Panc1 (cell line): ENCODE measurements around the gene EHBP1L1. TPM values are rescaled to one million over a fixed set of nuclear protein-coding genes. Genes with fewer than 3 reads are reported as not detected.

ENCODE experiments used
- ATAC-seq: fragments of 200-7000 bp; cut with Tn5 transposase; 2 replicates; pipeline ENCODE4 v1.9.1; 2020; ENCODE audit warnings: mild to moderate bottlenecking, moderate library complexity
- BruUV-seq: library from RNA; stranded (reverse); fragments of 400-500 nt; replicated peaks from 2 replicates; lab custom pipeline; 2021; lab: Mats Ljungman, UMichigan
- CTCF ChIA-PET: fragments of 300-600 bp; sonication (Branson Sonifier 250); formaldehyde crosslinking; loops from one replicate; lab custom pipeline; 2022; ENCODE audit warnings: antibody characterized with exemption; lab: Charles Lee
- POLR2A ChIA-PET: fragments of 300-600 bp; sonication (Branson Sonifier 250); formaldehyde crosslinking; loops from one replicate; lab custom pipeline; 2022; ENCODE audit warnings: antibody characterized with exemption; lab: Charles Lee
- DNase-seq: peaks from one replicate; pipeline ENCODE4 v3.0.0-alpha.2; 2010; ENCODE audit warnings: low read depth, low spot score
- H3K27ac ChIP-seq: 2 replicates; pipeline ENCODE4 v1.5.1; 2011; ENCODE audit warnings: mild to moderate bottlenecking, low read length, inconsistent platforms
- H3K27me3 ChIP-seq: fragments of 200-500 bp; sonication (Bioruptor generic); 2 replicates; pipeline ENCODE4 v1.6.0; 2014; ENCODE audit warnings: low read length, inconsistent platforms; ENCODE audit not compliant: control insufficient read depth, insufficient read depth
- H3K36me3 ChIP-seq: fragments of 200-500 bp; sonication (Bioruptor generic); 2 replicates; pipeline ENCODE4 v1.5.1; 2014; ENCODE audit warnings: inconsistent platforms, mild to moderate bottlenecking, low read length, moderate library complexity; ENCODE audit not compliant: control insufficient read depth, insufficient read depth
- H3K4me1 ChIP-seq: 2 replicates; pipeline ENCODE4 v1.5.1; 2011; ENCODE audit warnings: inconsistent platforms, mild to moderate bottlenecking, low read length, moderate library complexity; ENCODE audit not compliant: control insufficient read depth, insufficient read depth
- H3K4me3 ChIP-seq, 2 experiments: 2 replicates each; pipeline ENCODE4 v1.5.1; 2011 to 2012; ENCODE audit warnings: low read depth in 2 of 2, low read length in 2 of 2, mild to moderate bottlenecking in 2 of 2, inconsistent platforms in 1 of 2, moderate library complexity in 1 of 2
- H3K9me3 ChIP-seq: fragments of 200-500 bp; sonication (Bioruptor generic); 2 replicates; pipeline ENCODE4 v1.5.1; 2014; ENCODE audit warnings: low read depth, mild to moderate bottlenecking, inconsistent platforms, low read length, moderate library complexity; ENCODE audit not compliant: control insufficient read depth, insufficient read depth
- CTCF ChIP-seq: fragments of 450-650 bp; IDR thresholded peaks from 2 replicates; pipeline ENCODE4 v1.5.1; 2017; ENCODE audit warnings: mild to moderate bottlenecking
- POLR2AphosphoS5 ChIP-seq: IDR thresholded peaks from 2 replicates; pipeline ENCODE4 v1.6.1; 2012; ENCODE audit warnings: mild to moderate bottlenecking, low read depth, low read length, moderate library complexity
- REST ChIP-seq, 2 experiments: IDR thresholded peaks; 2 replicates each; pipeline ENCODE4 v1.6.1; 2011 to 2012; ENCODE audit warnings: low read depth in 2 of 2, control low read depth in 1 of 2, low read length in 1 of 2, mild to moderate bottlenecking in 1 of 2, moderate library complexity in 1 of 2; ENCODE audit not compliant: insufficient read depth in 1 of 2
- SIN3A ChIP-seq: IDR thresholded peaks from 2 replicates; pipeline ENCODE4 v1.6.1; 2012; ENCODE audit warnings: low read depth, mild to moderate bottlenecking, low read length, moderate library complexity, borderline replicate concordance; ENCODE audit not compliant: insufficient read depth
- TCF7L2 ChIP-seq: IDR thresholded peaks from 2 replicates; pipeline ENCODE4 v1.6.1; 2011; ENCODE audit warnings: mild to moderate bottlenecking, low read depth, low read length, inconsistent platforms
- in situ Hi-C: cut with HindIII; loops from 2 replicates; pipeline ENCODE4 v1.10.0; 2016; ENCODE audit warnings: low sequenced_read_pairs, low pct_unique_long_range_greater_than_20kb
- intact Hi-C: fragments of 100-400 bp; cut with micrococcal nuclease; formaldehyde crosslinking; loops from one replicate; pipeline ENCODE4 v1.10.0; 2022; ENCODE audit not compliant: unreplicated experiment
- total RNA-seq: library from RNA; stranded (reverse); gene quantifications from one replicate; pipeline ENCODE4 v1.2.1, GENCODE V29; 2021; ENCODE audit not compliant: unreplicated experiment

The EHBP1L1 gene
- total RNA-seq, 1 experiment from 2014 or later = 108 TPM

- Histone ChIP-seq H3K27me3 (no peaks in the 10 kb centered on the region), H3K27ac (peak overlapping the region; percentile 79), H3K4me3 (peak overlapping the region; percentile 64 to 68), H3K9me3 (no peaks in the 10 kb centered on the region), H3K4me1 (peaks cover 18% of the 10 kb centered on the region), H3K36me3 (peaks cover 2% of the 10 kb centered on the region; the same call in 1 of the 2 replicates)
- ATAC-seq = peak; percentile 79
- POLR2A ChIA-PET = interaction anchor here (0.6 to 0.9 kb wide), 2 partner anchors 61 to 116 kb away, joined by 3 read pairs; no protein-coding TSS in a partner anchor
- in situ Hi-C loops = no loop called here
- no peak for DNase-seq
- TF ChIP-seq CTCF (peak; percentile 35; the same call in 1 of the 2 replicates), REST (IDR thresholded peaks at IDR 0.05; ENCODE audit: insufficient read depth in 1 of 2, low read depth in 2 of 2, low read length in 1 of 2) (no peak), POLR2AphosphoS5 (no peak)
- CTCF ChIA-PET = interaction anchor here (0.7 to 2.7 kb wide), 7 partner anchors 10 to 53 kb away, joined by 3 to 22 read pairs (median 3); partner anchors contain the start of genes FAM89B and ZNRD2
- BruUV-seq = no TSS peak
- intact Hi-C loops = no loop called here
Measured at GRCh38 chr11:65539744-65540289, 36.0 kb upstream of the EHBP1L1 start.

GRCh38 chr11:65540290-65541092, 35.4 kb upstream of the EHBP1L1 start:
- in situ Hi-C loops (no loop called here), intact Hi-C loops (loop anchor here (1.0 kb wide), 1 partner anchor 32 kb away; the partner anchor contains the start of gene FAM89B)
- no peak for DNase-seq
- peak; percentile 83 for ATAC-seq
- Histone ChIP-seq H3K27ac (peak overlapping the region; percentile 79), H3K36me3 (peaks cover 2% of the 10 kb centered on the region; the same call in 1 of the 2 replicates), H3K27me3 (no peaks in the 10 kb centered on the region), H3K9me3 (no peaks in the 10 kb centered on the region), H3K4me3 (peak overlapping the region; percentile 64 to 68), H3K4me1 (peaks cover 18% of the 10 kb centered on the region)
- BruUV-seq = no TSS peak
- POLR2A ChIA-PET = interaction anchor here (0.5 to 0.9 kb wide), 4 partner anchors 15 to 117 kb away, joined by 3 read pairs; partner anchors contain the start of gene SCYL1
- CTCF ChIA-PET = interaction anchor here (0.5 to 2.7 kb wide), 9 partner anchors 12 to 100 kb away, joined by 3 to 22 read pairs (median 3); partner anchors contain the start of genes FAM89B and ZNRD2
- TF ChIP-seq TCF7L2 = no peak
- peak; percentile 90; the same call in 1 of the 2 replicates for TF ChIP-seq CTCF
- TF ChIP-seq REST (IDR thresholded peaks at IDR 0.05; ENCODE audit: insufficient read depth in 1 of 2, low read depth in 2 of 2, low read length in 1 of 2) = 0 out of 4 replicates have a peak, but pooled peaks of 1 of the 2 experiments have one; percentile 26
- peak; percentile 93 for TF ChIP-seq POLR2AphosphoS5
- TF ChIP-seq SIN3A = peak; percentile 74
